Left renal cortex interstitium (tissue), 4 donors: Measurements from ENCODE around the gene KRT6A. TPM values are rescaled to one million over a fixed set of nuclear protein-coding genes. Genes with fewer than 3 reads are reported as not detected.
"Not testable (repeated sequence)": the region's sequence is repeated elsewhere in the genome, so short reads cannot be mapped to it uniquely, and the experiment has no call there.

Experiments
- DNase-seq, 4 donors: peaks; one replicate each; pipeline ENCODE4 v3.0.0-alpha.2; 2013; ENCODE audit warnings: low read depth in 4 of 4, low spot score in 2 of 4, missing footprints in 1 of 4
- polyA plus RNA-seq, 4 donors: library from polyadenylated mRNA; unstranded; fragments of 120-200 nt; gene quantifications; one replicate each; pipeline ENCODE4 v1.2.1, GENCODE V29; 2013; ENCODE audit not compliant: insufficient read length in 4 of 4

KRT6A gene
- polyA plus RNA-seq, 4 donors: not detected

GRCh38 chr12:52506858-52507715, 14.0 kb upstream of the KRT6A start:
- no peak for DNase-seq

DNA sequence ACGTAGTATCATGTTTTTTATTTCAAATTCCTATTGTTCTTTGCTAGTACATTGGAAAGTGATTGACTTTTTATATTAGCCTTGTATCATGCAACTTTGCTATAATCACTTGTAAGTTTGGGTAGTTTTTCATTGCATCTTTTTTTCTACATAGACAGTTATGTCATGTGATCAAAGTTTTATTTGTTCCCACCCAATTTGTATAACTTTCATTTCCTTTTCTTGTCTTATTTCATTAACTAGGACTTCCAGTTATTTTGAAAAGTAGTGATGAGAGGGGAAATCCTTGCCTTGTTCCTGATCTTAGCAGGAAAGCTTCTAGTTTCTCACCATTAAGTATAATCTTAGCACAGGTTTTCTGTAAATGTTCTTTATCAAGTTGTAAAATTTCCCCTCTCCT, 9.8 kb upstream of the KRT6A start:
- DNase-seq: no peak

GRCh38 chr12:52501490-52501889, 8.4 kb upstream of the KRT6A start:
- DNase-seq: no peak

GRCh38 chr12:52500574-52500973, 7.5 kb upstream of the KRT6A start:
- not testable (repeated sequence) for DNase-seq

GRCh38 chr12:52499806-52500560, 6.9 kb upstream of the KRT6A start:
- no peak for DNase-seq

DNA sequence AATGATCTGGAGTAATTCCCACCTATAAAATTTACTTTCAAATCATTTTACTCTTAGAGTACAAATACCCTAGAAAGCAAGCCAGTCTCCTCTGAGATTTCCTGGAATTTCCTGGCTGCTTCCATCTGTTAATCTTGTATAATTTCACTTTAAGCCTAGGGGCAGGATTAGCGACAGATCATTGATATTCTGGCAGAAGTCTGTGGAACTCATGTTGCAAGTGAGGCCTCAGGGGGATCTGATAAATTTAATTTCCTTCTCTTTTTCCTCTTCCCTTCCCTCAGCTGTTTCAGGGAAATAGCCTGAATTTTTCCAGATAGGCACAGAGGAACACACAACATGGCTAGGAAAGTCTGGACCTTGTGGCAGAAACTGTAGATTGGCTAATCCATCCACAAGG, 5.9 kb upstream of the KRT6A start:
- DNase-seq: no peak

GRCh38 chr12:52497975-52498374, 4.9 kb upstream of the KRT6A start:
- no peak for DNase-seq

GRCh38 chr12:52496590-52497071, 3.6 kb upstream of the KRT6A start:
- no peak for DNase-seq

DNA sequence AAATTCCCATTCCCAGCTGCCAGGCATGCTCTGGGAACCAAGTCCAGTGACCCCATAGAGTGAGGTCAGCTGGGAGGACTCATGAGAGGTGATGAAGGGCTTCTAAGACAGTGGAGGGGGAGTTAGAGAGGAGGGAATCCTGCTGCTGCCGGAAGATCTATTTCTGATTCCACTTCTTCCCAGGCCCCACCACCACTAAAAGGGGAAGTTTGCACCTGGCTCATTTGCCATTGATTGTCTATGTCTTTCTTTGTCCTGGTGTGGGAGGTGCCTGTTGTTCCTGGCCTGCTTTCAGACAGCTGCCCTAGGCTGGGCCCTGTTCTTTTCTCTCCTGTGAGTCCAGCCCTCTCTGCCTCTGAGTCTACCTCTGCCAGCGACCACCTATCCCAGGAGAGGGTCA, 3.0 kb upstream of the KRT6A start:
- no peak for DNase-seq

- DNase-seq: peak in 2 of 4 donors; percentile 10 to 28
Measured at GRCh38 chr12:52495389-52495788, 2.3 kb upstream of the KRT6A start.

GRCh38 chr12:52494518-52494917, 1.5 kb upstream of the KRT6A start:
- DNase-seq: no peak

DNA sequence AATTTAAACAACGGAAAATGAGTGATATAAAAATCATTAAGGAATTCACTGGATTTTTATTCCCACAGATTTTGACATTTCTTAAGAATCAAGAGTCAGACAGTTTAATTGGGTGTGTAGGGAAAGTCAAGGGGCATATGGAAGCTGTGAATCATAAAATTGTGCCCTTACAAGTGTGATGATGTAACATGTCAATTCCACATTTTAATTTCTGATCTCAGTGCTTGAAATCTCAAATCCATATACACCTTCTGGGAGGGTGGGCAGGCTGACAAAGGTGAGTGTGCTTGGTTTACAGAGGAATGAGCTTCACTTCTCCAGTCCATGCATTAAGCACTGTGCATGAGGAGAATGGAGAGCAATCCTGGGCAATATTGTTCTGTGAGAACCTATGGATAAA, 1.0 kb upstream of the KRT6A start:
- DNase-seq: no peak

GRCh38 chr12:52492405-52492804, 652 bp downstream of the KRT6A start:
- DNase-seq: not testable (repeated sequence)

GRCh38 chr12:52491495-52491894, 1.6 kb downstream of the KRT6A start:
- not testable (repeated sequence) for DNase-seq

- DNase-seq: no peak
Measured at GRCh38 chr12:52488736-52489135, 4.3 kb downstream of the KRT6A start.

DNA sequence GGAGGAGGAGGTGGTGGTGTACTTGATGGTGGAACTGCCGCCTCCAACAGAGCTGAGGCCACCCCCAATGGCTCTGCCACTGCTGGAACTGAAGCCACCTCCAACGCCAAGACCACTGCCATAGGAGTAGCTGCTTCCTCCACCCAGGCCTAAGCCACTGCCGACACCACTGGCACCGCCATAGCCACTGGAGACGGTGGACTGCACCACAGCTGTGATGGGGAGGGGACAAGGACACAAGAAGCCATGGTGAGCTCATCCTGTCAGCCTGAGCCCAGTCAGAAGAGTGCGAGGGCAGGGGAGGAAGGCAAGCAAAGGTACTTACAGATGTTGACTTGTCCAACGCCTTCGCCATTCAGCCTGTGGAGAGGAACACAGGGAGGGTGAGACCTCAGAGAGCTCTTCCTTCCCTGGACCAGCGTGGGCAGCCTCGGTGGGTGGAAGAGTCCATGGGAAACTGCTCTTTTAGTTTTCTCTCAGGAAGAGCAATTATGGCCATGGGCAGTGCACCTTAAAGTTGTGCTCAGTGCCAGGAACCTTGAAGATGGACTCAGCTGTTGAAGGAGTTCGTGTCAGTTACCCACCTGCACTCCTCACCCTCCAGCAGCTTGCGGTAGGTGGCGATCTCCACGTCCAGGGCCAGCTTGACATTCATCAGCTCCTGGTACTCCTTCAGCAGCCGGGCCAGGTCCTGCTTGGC, 5.2 kb downstream of the KRT6A start:
- DNase-seq: not testable (repeated sequence)

GRCh38 chr12:52487211-52487610, 5.8 kb downstream of the KRT6A start:
- DNase-seq: no peak

DNA sequence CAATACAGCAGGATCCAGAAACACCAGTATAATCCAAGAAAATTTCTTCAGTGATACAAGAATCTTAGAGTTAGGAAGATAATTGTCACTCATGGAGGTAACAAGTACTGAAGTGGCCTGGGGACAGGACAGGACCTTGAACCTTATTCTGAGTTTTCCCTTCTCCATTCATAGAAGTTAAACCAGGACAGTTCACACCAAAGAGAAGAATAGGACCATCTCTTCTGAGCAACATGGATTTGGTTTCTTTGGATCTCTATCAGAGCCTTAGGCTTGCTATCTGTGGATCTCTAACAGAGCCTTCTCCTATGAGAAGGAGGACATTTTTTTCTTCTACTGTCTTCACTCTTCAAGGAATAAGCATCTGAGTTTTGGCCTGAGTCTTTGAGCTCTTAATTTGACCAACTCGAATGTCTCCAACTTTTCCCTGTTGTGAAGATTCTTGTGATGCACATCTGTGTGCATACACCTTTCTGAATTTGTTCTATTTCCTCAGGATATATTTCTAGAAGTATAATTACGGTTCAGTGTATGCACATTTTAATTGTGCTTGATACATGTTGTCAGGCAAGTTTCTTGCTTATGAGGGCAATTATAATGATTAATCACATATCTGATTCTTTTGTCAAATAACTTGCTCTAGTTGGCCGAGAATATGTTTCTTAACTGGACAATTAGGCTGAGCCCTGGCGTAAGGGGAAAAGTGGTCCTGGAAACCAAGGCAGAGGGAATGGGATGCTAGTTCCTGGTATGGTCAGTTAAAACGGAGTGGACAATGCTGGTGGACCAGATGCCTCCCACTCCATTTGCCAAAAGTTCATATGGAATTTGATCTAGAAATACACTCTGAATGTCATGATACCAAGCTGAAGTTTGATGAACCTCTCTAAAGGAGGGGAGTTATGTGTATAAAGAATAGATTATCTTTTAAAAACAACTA, 6.6 kb downstream of the KRT6A start:
- DNase-seq: no peak

DNA sequence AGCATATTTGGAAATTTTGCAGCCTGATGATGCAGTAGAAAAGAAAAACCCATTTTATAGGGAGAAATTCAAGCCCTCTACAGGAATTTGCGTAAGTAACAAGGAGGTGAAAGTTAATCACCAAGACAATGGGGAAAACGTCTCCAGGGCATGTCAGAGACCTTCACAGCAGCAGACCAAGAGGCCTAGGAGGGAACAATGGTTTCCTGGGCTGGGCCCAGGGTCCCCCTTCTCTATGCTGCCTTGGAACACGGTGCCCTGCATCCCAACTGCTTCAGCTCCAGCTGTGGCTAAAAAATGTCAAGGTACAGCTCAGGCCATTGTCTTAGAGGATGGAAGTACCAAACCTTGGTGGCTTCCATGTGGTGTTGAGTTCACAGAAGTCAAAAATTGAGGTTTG, 13.0 kb downstream of the KRT6A start:
- no peak for DNase-seq

DNA sequence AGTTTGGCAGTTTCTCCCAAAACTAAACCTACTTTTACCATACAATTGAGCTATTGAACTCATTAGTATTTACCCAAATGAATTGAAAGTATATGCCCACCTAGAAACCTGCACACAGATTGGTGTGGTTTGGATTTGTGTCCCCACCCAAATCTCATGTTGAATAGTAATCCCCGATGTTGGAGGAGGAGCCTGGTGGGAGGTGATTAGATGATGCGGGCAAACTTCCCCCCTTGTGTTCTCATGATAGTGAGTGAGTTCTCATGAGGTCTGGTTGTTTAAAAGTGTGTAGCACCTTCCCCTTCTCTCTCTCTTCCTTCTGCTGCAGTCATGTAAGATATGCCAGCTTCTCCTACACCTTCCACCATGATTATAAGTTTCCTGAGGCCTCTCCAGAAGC, 15.4 kb downstream of the KRT6A start:
- DNase-seq: no peak
